NCI-H460 (cell line): ENCODE measurements around the gene PER2. TPM values are rescaled to one million over a fixed set of nuclear protein-coding genes. Genes with fewer than 3 reads are reported as not detected.

Source experiments
- DNase-seq: peaks from one replicate; pipeline ENCODE4 v3.0.0-alpha.2; 2016; ENCODE audit warnings: low read depth; ENCODE audit errors: extremely low read depth
- total RNA-seq: library from RNA; depleted of rRNA; stranded (reverse); fragments of >200 nt; shearing (Covaris generic); gene quantifications from 2 replicates; pipeline ENCODE4 v1.2.3, GENCODE V29; 2014

Gene PER2
- total RNA-seq, 1 experiment from 2014 or later = 4.2 TPM

GRCh38 chr2:238235856-238236255 lies 52.6 kb downstream of the PER2 start:
- no peak for DNase-seq

DNA sequence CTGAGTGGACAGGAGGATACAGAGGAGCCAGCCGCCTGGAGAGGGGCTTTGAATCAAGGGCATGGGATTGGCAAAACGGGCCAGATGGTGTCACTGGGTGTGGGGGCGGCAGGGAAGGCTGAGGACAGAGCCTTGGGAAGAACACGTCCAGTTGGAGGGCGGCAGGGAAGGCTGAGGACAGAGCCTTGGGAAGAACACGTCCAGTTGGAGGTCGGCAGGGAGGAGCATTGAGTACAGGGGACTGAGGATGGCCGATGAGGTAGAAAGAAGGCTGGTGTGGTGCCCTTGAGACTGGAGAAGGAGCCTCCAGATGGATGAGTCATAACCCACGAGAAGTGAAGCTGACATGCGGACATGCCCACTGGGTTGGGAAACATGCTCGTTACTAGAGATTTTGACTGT lies 53.1 kb downstream of the PER2 start:
- DNase-seq = no peak

DNA sequence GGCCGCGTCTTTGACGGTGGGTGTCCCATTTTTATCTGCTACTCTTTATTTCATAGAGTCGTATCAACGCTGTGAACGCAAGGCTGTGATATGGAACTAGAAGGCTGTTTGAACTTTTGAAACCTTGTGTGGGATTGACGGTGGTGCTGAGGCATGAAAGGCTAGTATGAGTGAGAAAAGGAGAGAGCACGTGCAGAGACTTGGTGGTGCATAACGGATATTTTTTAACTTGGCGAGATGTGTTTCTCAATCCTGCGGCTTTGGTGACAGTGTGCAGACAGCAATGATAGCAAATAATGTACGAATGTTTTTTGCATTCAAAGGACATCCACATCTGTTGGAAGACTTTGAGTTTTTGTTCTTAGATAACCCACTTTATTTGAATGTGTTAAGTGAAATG lies 54.8 kb downstream of the PER2 start:
- DNase-seq = no peak

DNA sequence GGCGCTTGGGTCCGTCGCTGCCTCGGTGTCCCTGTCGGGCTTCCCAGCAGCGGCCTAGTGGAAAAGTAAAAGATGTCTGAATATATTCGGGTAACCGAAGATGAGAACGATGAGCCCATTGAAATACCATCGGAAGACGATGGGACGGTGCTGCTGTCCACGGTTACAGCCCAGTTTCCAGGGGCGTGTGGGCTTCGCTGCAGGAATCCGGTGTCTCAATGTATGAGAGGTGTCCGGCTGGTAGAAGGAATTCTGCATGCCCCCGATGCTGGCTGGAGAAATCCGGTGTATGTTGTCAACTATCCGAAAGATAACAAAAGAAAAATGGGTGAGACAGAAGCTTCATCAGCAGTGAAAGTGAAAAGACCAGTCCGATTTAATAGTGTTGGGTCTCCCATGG lies 56.6 kb downstream of the PER2 start:
- DNase-seq = no peak

DNA sequence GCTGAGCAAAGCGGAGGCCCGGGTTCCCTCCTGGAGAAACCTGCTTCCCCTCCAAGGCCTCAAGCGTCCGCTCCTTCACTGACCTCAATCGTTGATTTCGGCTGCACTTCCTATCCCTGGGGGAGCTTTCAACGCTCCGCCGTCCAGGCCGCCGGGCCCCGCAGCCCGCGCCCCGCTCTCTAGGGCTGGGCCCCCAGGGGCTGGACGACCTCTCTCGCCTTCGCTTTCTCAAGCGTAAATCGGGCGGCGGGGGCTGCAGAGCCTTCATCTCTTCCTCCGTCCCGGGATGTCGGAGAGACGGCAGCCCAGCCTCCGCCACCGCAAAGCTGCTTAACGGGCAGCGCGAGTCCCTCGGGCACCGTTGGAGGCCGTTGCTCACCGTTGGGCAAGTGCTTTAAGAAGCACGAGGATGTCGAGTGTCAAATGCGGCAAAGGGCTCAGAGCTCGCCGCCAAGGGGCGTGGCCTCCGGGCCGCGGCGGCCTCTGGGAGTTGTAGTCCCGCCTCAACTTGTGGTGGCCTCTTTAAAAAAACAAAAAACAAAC lies 57.1 kb downstream of the PER2 start:
- no peak for DNase-seq

DNA sequence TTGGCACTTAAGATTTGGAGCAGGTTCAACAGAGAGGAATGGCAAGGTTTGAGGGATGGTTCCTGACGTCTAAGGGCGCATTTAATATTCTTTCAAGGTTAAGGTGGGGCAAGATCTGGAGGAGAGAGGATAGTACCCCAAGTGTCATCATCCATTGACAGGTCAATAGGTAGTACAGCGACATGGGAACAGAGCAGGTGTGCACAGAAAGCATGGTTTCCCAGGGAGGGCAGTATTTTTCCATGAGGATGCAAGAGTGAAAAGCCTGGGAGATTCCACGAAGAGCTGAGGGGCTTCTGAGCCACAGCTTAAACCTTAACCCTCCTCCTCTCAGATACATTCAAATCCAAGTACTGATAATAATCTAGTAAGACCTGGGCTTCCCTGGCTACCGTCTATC lies 57.7 kb downstream of the PER2 start:
- no peak for DNase-seq

DNA sequence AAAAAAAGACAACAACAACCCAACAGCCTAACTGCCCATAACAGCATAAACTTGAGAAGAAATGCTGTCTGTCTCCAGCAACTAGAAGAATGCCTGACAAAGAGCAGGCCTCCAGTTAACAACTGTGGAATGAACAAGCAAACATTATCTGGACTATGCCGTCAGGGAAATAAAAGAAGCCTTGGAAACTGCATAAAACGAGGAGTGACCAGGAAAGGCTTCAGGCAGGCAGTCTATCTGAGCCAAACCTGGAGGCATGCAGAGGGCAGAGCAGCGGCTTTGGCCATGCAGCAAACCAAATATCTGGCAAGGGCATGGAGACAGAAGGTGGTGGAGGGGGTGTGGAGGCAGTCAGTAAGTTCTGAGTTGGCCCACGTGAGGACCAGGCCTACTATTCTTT lies 59.7 kb downstream of the PER2 start:
- no peak for DNase-seq

- no peak for DNase-seq
These were observed 60.8 kb downstream of the PER2 start for GRCh38 chr2:238227587-238228032.

GRCh38 chr2:238226698-238227586 lies 61.5 kb downstream of the PER2 start:
- no peak for DNase-seq

DNA sequence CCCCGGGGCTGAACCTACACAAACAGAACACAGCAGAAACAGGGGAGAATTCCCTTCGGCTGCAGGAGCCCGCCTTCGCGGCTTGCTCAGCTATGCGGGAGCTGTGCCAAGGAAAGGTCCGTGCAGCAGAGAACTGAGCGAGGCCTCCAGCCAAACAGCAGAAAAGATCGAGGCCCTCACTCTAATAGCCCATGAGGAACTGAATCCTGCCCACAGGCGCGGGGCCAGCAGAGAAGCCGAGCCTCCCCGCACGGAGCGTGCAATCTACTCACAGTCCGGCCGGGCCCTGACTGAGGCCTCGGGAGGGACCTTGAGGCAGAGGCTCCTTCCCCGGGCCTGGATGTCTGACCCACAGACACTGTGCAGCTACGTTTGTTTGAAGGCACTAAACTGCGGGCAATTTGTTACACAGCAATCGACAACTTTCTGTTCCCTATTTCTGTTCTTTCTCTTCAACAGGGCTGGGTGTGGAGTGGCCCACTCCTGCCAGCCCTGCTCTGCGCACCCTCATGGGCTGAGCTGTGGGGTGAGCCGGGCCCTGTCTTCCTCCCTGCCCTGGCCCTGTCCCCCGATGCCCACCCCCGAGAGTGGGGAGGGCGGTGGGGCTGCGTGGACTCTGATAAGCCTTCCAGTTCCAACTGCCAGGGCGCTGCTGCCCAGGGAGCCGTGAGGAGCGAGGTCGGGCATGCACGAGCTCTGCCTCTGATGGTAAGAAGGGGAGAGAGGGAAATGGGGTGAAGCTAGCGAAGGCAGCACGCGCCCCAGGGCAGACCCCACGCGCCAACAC lies 62.3 kb downstream of the PER2 start:
- no peak for DNase-seq

GRCh38 chr2:238225121-238225520 lies 63.3 kb downstream of the PER2 start:
- no peak for DNase-seq

DNA sequence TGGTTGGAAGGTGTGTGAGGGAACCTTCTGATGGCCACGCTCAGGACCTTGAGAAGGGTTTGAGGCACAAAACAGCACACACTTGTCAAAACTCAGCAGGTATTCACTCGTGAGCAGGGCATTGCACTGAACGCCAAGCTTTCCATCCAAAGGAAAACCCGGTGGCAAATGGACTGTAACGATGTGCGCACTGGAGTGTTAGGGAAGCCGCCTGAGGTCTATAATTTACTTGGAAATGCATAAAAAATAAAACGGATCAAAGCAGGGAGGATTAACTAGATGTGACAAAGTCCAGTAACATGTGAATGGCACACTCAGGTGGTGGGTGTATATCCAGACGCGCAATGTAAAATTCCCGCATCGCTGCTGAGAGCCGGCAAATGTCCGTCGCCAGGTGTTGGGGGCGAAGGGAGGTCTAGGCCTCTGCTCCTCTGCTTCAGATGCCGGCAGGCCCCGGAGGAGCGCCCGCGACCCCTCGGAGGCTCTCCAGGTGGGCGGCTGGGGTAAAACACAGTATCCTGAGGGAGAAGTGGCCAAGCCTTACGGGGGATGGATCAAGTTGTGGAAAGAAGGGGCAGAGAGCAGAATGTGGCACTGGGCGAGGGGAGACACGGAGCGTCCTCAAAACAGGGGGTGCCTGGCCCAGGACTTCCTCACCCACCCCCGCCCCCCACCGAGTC lies 63.9 kb downstream of the PER2 start:
- DNase-seq = no peak

GRCh38 chr2:238220892-238221521 lies 67.4 kb downstream of the PER2 start:
- DNase-seq = no peak

- DNase-seq = no peak
These were observed 68.0 kb downstream of the PER2 start for GRCh38 chr2:238220274-238220891.

DNA sequence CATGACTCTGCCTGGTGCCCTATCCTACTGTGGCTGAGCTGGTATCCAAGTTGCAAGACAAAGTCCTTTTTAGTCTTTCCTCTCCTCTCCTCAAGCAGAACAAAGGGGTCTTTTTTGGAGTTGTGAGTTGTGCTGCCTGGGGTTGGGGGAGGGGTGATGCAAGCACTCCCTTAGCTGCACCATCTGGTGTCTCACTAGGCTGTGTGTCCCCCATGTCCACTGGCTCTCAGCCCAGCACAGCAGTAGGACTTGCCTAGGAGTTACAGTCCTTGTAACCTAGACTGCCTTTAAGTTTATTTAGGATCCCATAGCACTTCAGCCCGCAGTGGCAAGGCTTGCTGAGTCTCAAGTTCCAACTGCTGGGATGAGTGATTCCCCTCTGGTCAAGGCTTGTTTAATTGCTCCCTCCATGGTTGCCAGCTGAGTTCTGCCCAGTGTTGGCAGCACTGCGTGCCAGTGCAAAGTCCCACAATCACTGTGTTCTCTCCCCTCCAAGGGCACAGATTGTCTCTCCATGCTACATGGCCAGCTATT lies 71.7 kb downstream of the PER2 start:
- DNase-seq = no peak

DNA sequence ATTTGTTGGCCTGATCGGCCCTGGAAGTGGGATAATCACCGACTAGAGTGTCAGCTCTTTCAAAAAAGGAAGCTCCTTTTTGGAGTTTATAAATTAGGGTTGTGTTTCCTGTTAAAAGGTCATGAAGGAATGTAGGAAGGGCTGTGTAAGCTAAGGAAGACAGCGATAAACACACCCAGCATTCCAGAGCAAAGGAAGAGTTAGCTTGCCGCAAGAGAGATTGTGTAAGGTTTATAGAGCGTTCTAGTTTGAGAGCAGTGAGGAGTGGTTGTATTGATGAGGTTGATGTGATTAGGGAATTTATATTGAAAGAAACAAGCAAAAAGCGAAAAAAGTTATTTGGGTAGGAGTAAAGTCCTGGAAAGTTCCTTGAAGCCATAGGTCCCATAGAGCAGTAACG lies 81.4 kb downstream of the PER2 start:
- no peak for DNase-seq

DNA sequence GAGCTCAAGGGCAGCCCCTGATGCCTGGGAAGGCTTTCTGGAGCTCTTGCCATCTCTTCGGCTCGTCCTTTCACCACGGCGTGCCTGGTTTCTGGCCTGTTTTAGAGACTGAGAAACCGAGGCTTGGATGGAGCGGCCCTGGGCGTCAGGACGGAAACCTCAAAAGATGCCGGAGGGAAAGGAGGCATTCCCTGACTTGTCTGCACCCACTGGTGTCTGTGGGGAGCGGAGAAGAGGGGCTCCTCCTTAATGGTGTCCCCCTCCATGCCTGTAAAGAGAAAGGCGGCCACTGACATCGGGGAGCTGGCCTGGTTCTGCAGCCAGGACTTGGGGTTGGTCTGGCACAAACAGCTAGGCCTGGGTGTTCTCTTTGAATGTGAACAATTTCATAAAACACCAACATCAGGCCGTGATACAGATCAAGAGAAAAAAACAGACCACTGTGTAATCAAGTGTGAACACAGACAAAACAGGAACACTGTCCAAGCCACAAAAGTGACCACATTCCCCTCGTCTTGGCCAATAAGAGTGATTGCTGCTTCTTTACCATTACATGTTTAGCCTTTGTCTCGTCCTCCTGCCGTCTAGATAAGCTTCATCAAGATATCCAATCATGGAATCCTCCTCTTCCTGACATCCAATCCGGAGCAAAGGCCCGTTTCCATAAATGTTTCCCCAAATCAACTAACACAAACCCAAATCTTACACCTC lies 84.3 kb downstream of the PER2 start:
- DNase-seq = no peak

GRCh38 chr2:238203094-238203972 lies 85.1 kb downstream of the PER2 start, which contains the start of gene ILKAP:
TSS of gene ILKAP (minus strand) at chr2:238203695. CDS start at chr2:238203553, 142 bp downstream.
- peak; percentile 82 for DNase-seq
